Smooth muscle cell (in vitro differentiated cells): ENCODE measurements around the gene UBASH3A. TPM values are rescaled to one million over a fixed set of nuclear protein-coding genes. Genes with fewer than 3 reads are reported as not detected.

Source experiments
- DNase-seq: peaks from one replicate; lab custom pipeline; 2025; ENCODE audit not compliant: unreplicated experiment; lab: John Stamatoyannopoulos, UW
- H2AFZ ChIP-seq: fragments of 200-600 bp; sonication (generic); 2 replicates; pipeline ENCODE4 v1.6.0; 2016; ENCODE audit warnings: antibody characterized with exemption, low read depth, mild to moderate bottlenecking
- H3F3A ChIP-seq: fragments of 200-600 bp; sonication (generic); 2 replicates; pipeline ENCODE4 v1.6.0; 2017; ENCODE audit warnings: antibody characterized with exemption, low read depth
- H3K27ac ChIP-seq: fragments of 200-600 bp; sonication (generic); 2 replicates; pipeline ENCODE4 v1.5.1; 2016; ENCODE audit warnings: low read depth, mild to moderate bottlenecking
- H3K27me3 ChIP-seq: fragments of 200-600 bp; sonication (generic); 2 replicates; pipeline ENCODE4 v1.6.1; 2016; ENCODE audit warnings: low read depth, mild to moderate bottlenecking
- H3K36me3 ChIP-seq: fragments of 200-600 bp; sonication (generic); 2 replicates; pipeline ENCODE4 v1.5.1; 2016; ENCODE audit warnings: low read depth
- H3K4me1 ChIP-seq: fragments of 200-600 bp; sonication (generic); 2 replicates; pipeline ENCODE4 v1.5.1; 2016; ENCODE audit warnings: low read depth
- H3K4me2 ChIP-seq: fragments of 200-600 bp; sonication (generic); 2 replicates; pipeline ENCODE4 v1.6.0; 2016; ENCODE audit warnings: mild to moderate bottlenecking
- H3K4me3 ChIP-seq: fragments of 200-600 bp; sonication (generic); 2 replicates; pipeline ENCODE4 v1.5.1; 2016; ENCODE audit warnings: mild to moderate bottlenecking
- H3K79me2 ChIP-seq: fragments of 200-600 bp; sonication (generic); 2 replicates; pipeline ENCODE4 v1.6.0; 2016; ENCODE audit warnings: low read depth, mild to moderate bottlenecking
- H3K9ac ChIP-seq: fragments of 200-600 bp; sonication (generic); 2 replicates; pipeline ENCODE4 v1.6.0; 2016; ENCODE audit warnings: low read depth
- H3K9me3 ChIP-seq: fragments of 200-600 bp; sonication (generic); replicated peaks from 2 replicates; pipeline ENCODE4 v1.5.1; 2016; ENCODE audit warnings: low read depth
- H4K20me1 ChIP-seq: fragments of 200-600 bp; sonication (generic); 2 replicates; pipeline ENCODE4 v1.6.0; 2016; ENCODE audit warnings: low read depth
- WGBS: methylation state at CpG from one replicate; pipeline ENCODE4 v1.1.7; 2016; ENCODE audit warnings: low lambda C conversion rate; 5-methylcytosine and 5-hydroxymethylcytosine counted together
- polyA plus RNA-seq: library from polyadenylated mRNA; unstranded; fragments of >200 nt; fragmentation: Nextera tagmentation; extraction: Ambion mirVana; gene quantifications from 2 replicates; pipeline ENCODE4 v1.2.1, GENCODE V29; 2016
- total RNA-seq: library from RNA; depleted of rRNA; stranded (reverse); fragments of >200 nt; gene quantifications from 2 replicates; pipeline ENCODE4 v1.2.3, GENCODE V29; 2014
- TF ChIP-seq, protein P1 (sequence below): fragments of 200-600 bp; sonication (generic); IDR thresholded peaks from 2 replicates; pipeline ENCODE4 v1.5.1; 2017; ENCODE audit warnings: borderline replicate concordance, mild to moderate bottlenecking, antibody characterized with exemption; ENCODE audit not compliant: insufficient read depth, poor library complexity, severe bottlenecking

Gene UBASH3A
- total and polyA plus RNA-seq, 2 experiments from 2014 or later, result not detected

- Histone ChIP-seq H3K27ac (no peak overlapping the region), H3K9ac (no peak overlapping the region), H2AFZ (no peak overlapping the region), H4K20me1 (no peaks in the 10 kb centered on the region), H3K4me2 (no peak overlapping the region), H3K36me3 (no peaks in the 10 kb centered on the region), H3F3A (no peaks in the 10 kb centered on the region), H3K4me1 (no peaks in the 10 kb centered on the region), H3K4me3 (no peak overlapping the region), H3K79me2 (no peaks in the 10 kb centered on the region), H3K27me3 (no peaks in the 10 kb centered on the region), H3K9me3 (no peaks in the 10 kb centered on the region)
- WGBS, result 88% methylated on average over 12 of the region's 13 CpGs
- no peak for DNase-seq
- TF ChIP-seq, protein P1, sequence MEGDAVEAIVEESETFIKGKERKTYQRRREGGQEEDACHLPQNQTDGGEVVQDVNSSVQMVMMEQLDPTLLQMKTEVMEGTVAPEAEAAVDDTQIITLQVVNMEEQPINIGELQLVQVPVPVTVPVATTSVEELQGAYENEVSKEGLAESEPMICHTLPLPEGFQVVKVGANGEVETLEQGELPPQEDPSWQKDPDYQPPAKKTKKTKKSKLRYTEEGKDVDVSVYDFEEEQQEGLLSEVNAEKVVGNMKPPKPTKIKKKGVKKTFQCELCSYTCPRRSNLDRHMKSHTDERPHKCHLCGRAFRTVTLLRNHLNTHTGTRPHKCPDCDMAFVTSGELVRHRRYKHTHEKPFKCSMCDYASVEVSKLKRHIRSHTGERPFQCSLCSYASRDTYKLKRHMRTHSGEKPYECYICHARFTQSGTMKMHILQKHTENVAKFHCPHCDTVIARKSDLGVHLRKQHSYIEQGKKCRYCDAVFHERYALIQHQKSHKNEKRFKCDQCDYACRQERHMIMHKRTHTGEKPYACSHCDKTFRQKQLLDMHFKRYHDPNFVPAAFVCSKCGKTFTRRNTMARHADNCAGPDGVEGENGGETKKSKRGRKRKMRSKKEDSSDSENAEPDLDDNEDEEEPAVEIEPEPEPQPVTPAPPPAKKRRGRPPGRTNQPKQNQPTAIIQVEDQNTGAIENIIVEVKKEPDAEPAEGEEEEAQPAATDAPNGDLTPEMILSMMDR, result no peak
Observed at GRCh38 chr21:42364304-42364865, 39.3 kb upstream of the UBASH3A start.

DNA sequence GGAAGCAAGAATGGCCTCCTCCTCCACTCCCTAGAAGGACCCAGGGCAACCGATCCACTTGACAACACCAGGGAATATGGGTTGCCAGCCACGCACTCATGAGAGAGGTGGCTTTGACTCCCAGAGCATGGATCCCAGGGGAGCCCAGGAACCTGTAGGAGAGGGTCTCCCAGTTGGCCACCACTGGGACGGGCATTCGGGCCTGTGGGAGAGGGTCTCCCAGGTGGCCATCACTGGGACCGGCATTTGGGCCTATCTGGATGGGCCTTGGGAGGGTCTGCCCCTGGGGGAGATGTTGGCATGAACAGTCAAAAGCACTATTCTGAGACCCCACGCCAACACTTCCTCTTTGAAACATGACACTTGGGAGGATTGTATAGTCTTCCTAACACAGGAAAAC, 37.9 kb upstream of the UBASH3A start:
- Histone ChIP-seq H3K27me3 (no peaks in the 10 kb centered on the region), H3F3A (no peaks in the 10 kb centered on the region), H3K4me3 (no peak overlapping the region), H3K27ac (no peak overlapping the region), H3K9me3 (no peaks in the 10 kb centered on the region), H4K20me1 (no peaks in the 10 kb centered on the region), H2AFZ (no peak overlapping the region), H3K79me2 (no peaks in the 10 kb centered on the region), H3K4me2 (no peak overlapping the region), H3K4me1 (no peaks in the 10 kb centered on the region), H3K36me3 (no peaks in the 10 kb centered on the region), H3K9ac (no peak overlapping the region)
- TF ChIP-seq, protein P1, result no peak
- WGBS, result 98% methylated on average over 6 of the region's 6 CpGs
- DNase-seq, result no peak

DNA sequence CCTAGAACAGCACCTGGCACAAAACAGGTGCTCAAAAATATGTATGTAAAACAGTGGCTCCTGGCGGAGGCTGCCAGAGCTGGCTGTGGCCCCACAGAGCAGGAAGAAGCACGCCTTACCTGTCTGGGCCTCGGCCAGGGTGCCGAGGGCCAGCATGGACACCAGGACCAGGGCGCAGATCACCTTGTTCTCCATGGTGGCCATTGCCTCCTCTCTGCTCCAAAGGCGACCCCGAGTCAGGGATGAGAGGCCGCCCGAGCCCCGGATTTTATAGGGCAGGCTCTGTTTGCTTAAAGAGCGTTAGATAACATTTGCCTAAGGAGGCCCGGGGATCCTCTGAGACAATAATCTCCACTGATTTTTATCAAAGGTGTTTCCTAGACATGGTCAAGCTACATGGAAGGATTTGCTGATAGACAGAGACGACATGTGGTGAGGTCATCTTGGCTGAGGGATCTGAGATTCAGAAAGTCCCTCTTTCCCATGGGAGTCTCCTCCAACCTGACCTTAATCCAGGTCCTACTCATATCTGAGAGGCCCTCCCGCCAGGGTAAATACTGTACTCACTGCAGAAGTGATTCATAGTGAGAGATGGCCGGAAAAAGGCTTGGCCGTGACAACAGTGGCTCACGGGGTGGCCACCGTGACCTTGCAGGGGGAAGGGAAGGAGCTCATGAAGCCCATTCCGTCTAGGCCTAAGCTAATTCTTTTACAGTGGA, 37.3 kb upstream of the UBASH3A start, which contains the start of gene TFF1:
TSS of gene TFF1 (minus strand) at position 244 of the 719 bp plus-strand sequence. CDS start at position 204, 40 bp downstream.
- no peaks in the 10 kb centered on the region for H4K20me1 ChIP-seq
- no peaks in the 10 kb centered on the region for H3K4me1 ChIP-seq
- no peak within 1 kb of the TSS for H3K4me3 ChIP-seq
- H3K4me2 ChIP-seq, result peak within 1 kb of the TSS; percentile 29
- no peak within 1 kb of the TSS for H2AFZ ChIP-seq
- no peaks in the 10 kb centered on the region for H3K36me3 ChIP-seq
- TF ChIP-seq, protein P1, result no peak
- H3K27me3 ChIP-seq, result no peaks in the 10 kb centered on the region
- H3K79me2 ChIP-seq, result no peaks in the 10 kb centered on the region
- H3K9ac ChIP-seq, result no peak within 1 kb of the TSS
- peak within 1 kb of the TSS; percentile 73 for H3K27ac ChIP-seq
- no peaks in the 10 kb centered on the region for H3K9me3 ChIP-seq
- WGBS, result 55% methylated on average over 19 of the region's 19 CpGs
- DNase-seq, result no peak
- no peaks in the 10 kb centered on the region for H3F3A ChIP-seq
